IMR-90 (cell line): ENCODE measurements around the gene CYP4F22. TPM values are rescaled to one million over a fixed set of nuclear protein-coding genes. Genes with fewer than 3 reads are reported as not detected.
"Not testable (repeated sequence)": the region's sequence is repeated elsewhere in the genome, so short reads cannot be mapped to it uniquely, and the experiment has no call there.

Experiments
- ATAC-seq: fragments of 200-7000 bp; cut with Tn5 transposase; 2 replicates; pipeline ENCODE4 v1.9.1; 2020; ENCODE audit warnings: low read depth, mild to moderate bottlenecking, moderate library complexity
- BruUV-seq: library from RNA; stranded (reverse); fragments of 400-500 nt; replicated peaks from 2 replicates; lab custom pipeline; 2021; lab: Mats Ljungman, UMichigan
- CTCF ChIA-PET: fragments of 300-600 bp; formaldehyde crosslinking; extraction: SDS; loops from one replicate; lab custom pipeline; 2021; ENCODE audit warnings: antibody characterized with exemption; lab: Yijun Ruan, JAX
- POLR2A ChIA-PET: fragments of 300-600 bp; sonication (Branson Sonifier 250); formaldehyde crosslinking; loops from one replicate; lab custom pipeline; 2022; ENCODE audit warnings: antibody characterized with exemption; ENCODE audit not compliant: unreplicated experiment; lab: Charles Lee
- DNase-seq: peaks from one replicate; pipeline ENCODE4 v3.0.0; 2013
- H2AFZ ChIP-seq: replicated peaks from 2 replicates; pipeline ENCODE3; 2013; ENCODE audit warnings: low read length, mild to moderate bottlenecking; ENCODE audit not compliant: poor library complexity
- H2AK5ac ChIP-seq: 2 replicates; pipeline ENCODE4 v1.6.1; 2013; ENCODE audit warnings: low read depth, low read length, inconsistent platforms
- H2AK9ac ChIP-seq: replicated peaks from 2 replicates; pipeline ENCODE3; 2013; ENCODE audit warnings: mild to moderate bottlenecking, low read depth, low read length, moderate library complexity; ENCODE audit not compliant: poor library complexity
- H2BK120ac ChIP-seq: 2 replicates; pipeline ENCODE4 v1.6.1; 2013; ENCODE audit warnings: low read depth, low read length, inconsistent platforms
- H2BK15ac ChIP-seq: 3 replicates; pipeline ENCODE4 v1.6.1; 2013; ENCODE audit warnings: low read depth, low read length, inconsistent platforms
- H2BK20ac ChIP-seq: 2 replicates; pipeline ENCODE4 v1.6.1; 2013; ENCODE audit warnings: low read depth, mild to moderate bottlenecking, inconsistent platforms, low read length, moderate library complexity
- H2BK5ac ChIP-seq: 2 replicates; pipeline ENCODE4 v1.6.1; 2013; ENCODE audit warnings: mild to moderate bottlenecking, low read depth, low read length, inconsistent platforms; ENCODE audit not compliant: poor library complexity, severe bottlenecking
- H3K14ac ChIP-seq: replicated peaks from 2 replicates; pipeline ENCODE4 v1.6.1; 2013; ENCODE audit warnings: low read depth, low read length, inconsistent platforms
- H3K18ac ChIP-seq: 2 replicates; pipeline ENCODE4 v1.6.1; 2013; ENCODE audit warnings: low read depth, low read length, control low read depth
- H3K23ac ChIP-seq: 2 replicates; pipeline ENCODE4 v1.6.1; 2013; ENCODE audit warnings: low read depth, low read length, inconsistent platforms
- H3K27ac ChIP-seq: 2 replicates; pipeline ENCODE4 v1.5.1; 2013; ENCODE audit warnings: mild to moderate bottlenecking, control low read depth, low read length; ENCODE audit not compliant: insufficient read depth
- H3K27me3 ChIP-seq: 2 replicates; pipeline ENCODE4 v1.6.1; 2013; ENCODE audit warnings: low read length; ENCODE audit not compliant: control insufficient read depth, insufficient read depth
- H3K36me3 ChIP-seq: 2 replicates; pipeline ENCODE4 v1.6.1; 2013; ENCODE audit warnings: low read length, mixed read lengths; ENCODE audit not compliant: control insufficient read depth, insufficient read depth
- H3K4ac ChIP-seq: 2 replicates; pipeline ENCODE4 v1.6.1; 2013; ENCODE audit warnings: low read depth, low read length, inconsistent platforms
- H3K4me1 ChIP-seq: 2 replicates; pipeline ENCODE4 v1.6.1; 2013; ENCODE audit warnings: low read length, mixed read lengths; ENCODE audit not compliant: control insufficient read depth, insufficient read depth
- H3K4me2 ChIP-seq: 2 replicates; pipeline ENCODE4 v1.6.1; 2013; ENCODE audit warnings: low read depth, mild to moderate bottlenecking, control low read depth, low read length, moderate library complexity
- H3K4me3 ChIP-seq: 2 replicates; pipeline ENCODE4 v1.5.1; 2013; ENCODE audit warnings: low read depth, mild to moderate bottlenecking, control low read depth, low read length, moderate library complexity; ENCODE audit not compliant: insufficient read depth
- H3K56ac ChIP-seq: 2 replicates; pipeline ENCODE4 v1.6.1; 2013; ENCODE audit warnings: low read length, inconsistent platforms; ENCODE audit not compliant: insufficient read depth; ENCODE audit errors: extremely low read depth
- H3K79me1 ChIP-seq, 2 experiments: 2 replicates each; pipeline ENCODE4 v1.6.1; 2013; ENCODE audit warnings: low read length in 2 of 2, inconsistent platforms in 1 of 2, low read depth in 1 of 2
- H3K9ac ChIP-seq: 2 replicates; pipeline ENCODE4 v1.6.1; 2013; ENCODE audit warnings: low read depth, low read length, control low read depth
- H3K9me1 ChIP-seq: 2 replicates; pipeline ENCODE4 v1.6.1; 2013; ENCODE audit warnings: low read length, inconsistent platforms; ENCODE audit not compliant: insufficient read depth
- H3K9me3 ChIP-seq: 2 replicates; pipeline ENCODE4 v1.6.1; 2013; ENCODE audit warnings: low read length; ENCODE audit not compliant: control insufficient read depth, insufficient read depth
- H4K20me1 ChIP-seq: 2 replicates; pipeline ENCODE4 v1.6.1; 2013; ENCODE audit warnings: low read length, inconsistent platforms; ENCODE audit not compliant: insufficient read depth
- H4K5ac ChIP-seq: 2 replicates; pipeline ENCODE4 v1.6.1; 2013; ENCODE audit warnings: mild to moderate bottlenecking, low read depth, low read length, control low read depth
- H4K8ac ChIP-seq, 2 experiments: 2 replicates each; pipeline ENCODE4 v1.6.1; 2013; ENCODE audit warnings: low read depth in 2 of 2, low read length in 2 of 2, control low read depth in 1 of 2, inconsistent platforms in 1 of 2
- H4K91ac ChIP-seq: 2 replicates; pipeline ENCODE4 v1.6.1; 2013; ENCODE audit warnings: low read depth, low read length, inconsistent platforms; ENCODE audit not compliant: insufficient read depth
- CEBPB ChIP-seq: IDR thresholded peaks from 2 replicates; pipeline ENCODE4 v1.6.1; 2012; ENCODE audit warnings: low read depth, low read length, improper control_type of control experiment
- WGBS, 2 experiments: methylation state at CpG; one replicate each; pipeline versions ENCODE4 v1.1.5 to v1.1.7; 2013; ENCODE audit warnings: missing lambda C conversion rate in 2 of 2; ENCODE audit not compliant: insufficient read length in 1 of 2; ENCODE audit errors: extremely low coverage in 2 of 2; 5-methylcytosine and 5-hydroxymethylcytosine counted together
- dilution Hi-C: fragments of 300-500 bp; cut with HindIII; formaldehyde crosslinking; loops from one replicate; pipeline ENCODE4 v1.14.3; 2018; ENCODE audit warnings: low sequenced_read_pairs; ENCODE audit not compliant: unreplicated experiment
- in situ Hi-C: fragments of 300-500 bp; cut with MboI; formaldehyde crosslinking; loops from 3 replicates; pipeline ENCODE4 v1.14.3; 2019; ENCODE audit warnings: low sequenced_read_pairs, inconsistent platforms, mixed read lengths
- intact Hi-C: fragments of 100-400 bp; cut with micrococcal nuclease; formaldehyde crosslinking; loops from 2 replicates; pipeline ENCODE4 v1.10.0; 2022
- polyA plus RNA-seq, 3 experiments: library from polyadenylated mRNA; depleted of rRNA; stranded (reverse); fragments of >200 nt; gene quantifications; 2 replicates each; pipeline ENCODE4 v1.2.3, GENCODE V29; 2012; ENCODE audit warnings: low replicate concordance in 1 of 3
- total RNA-seq: library from RNA; depleted of rRNA; stranded (reverse); fragments of >200 nt; gene quantifications from 2 replicates; pipeline ENCODE4 v1.2.3, GENCODE V29; 2012
- TF ChIP-seq, protein P1 (sequence below): fragments of 150-350 bp; IDR thresholded peaks from 2 replicates; pipeline ENCODE4 v1.6.1; 2016; ENCODE audit warnings: low read depth, mild to moderate bottlenecking, low read length, moderate library complexity, borderline replicate concordance

Gene CYP4F22
- total and polyA plus RNA-seq, 2 of the 4 experiments (the other 2 are of a cell fraction): not detected

DNA sequence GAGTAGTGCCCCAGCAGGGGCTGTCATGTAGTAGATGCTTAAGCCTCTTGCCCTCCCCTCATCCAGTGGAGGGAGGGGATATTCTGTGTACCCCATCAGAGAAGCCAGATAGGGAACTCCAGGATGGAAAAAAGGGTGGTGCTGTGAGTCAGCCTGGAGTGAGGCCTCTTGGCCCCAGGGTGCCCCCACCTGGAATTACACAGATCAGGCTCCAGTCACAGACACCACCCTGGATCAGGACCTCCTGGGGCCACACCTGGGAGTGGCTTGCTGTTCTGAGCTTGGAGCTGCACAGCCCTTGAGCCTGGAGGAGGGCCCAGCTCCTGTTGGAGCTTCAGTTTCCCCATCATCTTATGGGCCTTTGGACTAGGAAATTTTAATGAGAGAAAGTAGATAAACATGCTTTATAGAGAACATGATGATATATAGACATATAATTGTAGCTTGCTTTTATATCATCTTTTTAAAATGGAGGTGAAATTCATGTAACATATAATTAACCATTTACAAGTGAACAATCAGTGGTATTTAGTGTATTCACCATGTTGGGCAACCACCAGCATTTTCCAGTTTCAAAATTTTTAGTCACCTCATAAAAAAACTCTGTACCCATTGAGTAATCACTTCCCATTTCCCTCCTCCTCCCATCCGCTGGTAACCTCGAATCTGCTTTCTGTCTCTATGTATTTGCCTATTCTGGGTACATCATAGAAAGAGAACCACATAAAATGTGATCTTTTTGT is 24.6 kb downstream of the CYP4F22 start:
- Histone ChIP-seq H3K18ac (no peak overlapping the region), H4K5ac (no peak overlapping the region), H2AFZ (no peak overlapping the region), H3K9me3 (0 out of 2 replicates have a peak, but pooled peaks cover 2% of the 10 kb centered on the region), H4K91ac (no peak overlapping the region), H2AK9ac (no peak overlapping the region), H2BK5ac (no peak overlapping the region), H3K4me2 (no peak overlapping the region), H3K4me3 (no peak overlapping the region), H3K27me3 (no peaks in the 10 kb centered on the region), H3K27ac (no peak overlapping the region), H3K56ac (no peak overlapping the region), H3K36me3 (no peaks in the 10 kb centered on the region), H2BK15ac (no peak overlapping the region), H3K9ac (no peak overlapping the region), H3K23ac (no peak overlapping the region), H3K4me1 (no peaks in the 10 kb centered on the region), H3K14ac (no peak overlapping the region), H4K8ac (no peak overlapping the region), H2BK120ac (no peak overlapping the region), H3K9me1 (no peaks in the 10 kb centered on the region), H3K4ac (no peak overlapping the region), H4K20me1 (no peaks in the 10 kb centered on the region), H2BK20ac (no peak overlapping the region), H2AK5ac (no peak overlapping the region), H3K79me1 (no peaks in the 10 kb centered on the region)
- TF ChIP-seq, protein P1, sequence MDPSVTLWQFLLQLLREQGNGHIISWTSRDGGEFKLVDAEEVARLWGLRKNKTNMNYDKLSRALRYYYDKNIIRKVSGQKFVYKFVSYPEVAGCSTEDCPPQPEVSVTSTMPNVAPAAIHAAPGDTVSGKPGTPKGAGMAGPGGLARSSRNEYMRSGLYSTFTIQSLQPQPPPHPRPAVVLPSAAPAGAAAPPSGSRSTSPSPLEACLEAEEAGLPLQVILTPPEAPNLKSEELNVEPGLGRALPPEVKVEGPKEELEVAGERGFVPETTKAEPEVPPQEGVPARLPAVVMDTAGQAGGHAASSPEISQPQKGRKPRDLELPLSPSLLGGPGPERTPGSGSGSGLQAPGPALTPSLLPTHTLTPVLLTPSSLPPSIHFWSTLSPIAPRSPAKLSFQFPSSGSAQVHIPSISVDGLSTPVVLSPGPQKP: no peak
- no peak for TF ChIP-seq CEBPB
- POLR2A ChIA-PET: no interaction called here
- no TSS peak for BruUV-seq
- dilution Hi-C loops (no loop called here), intact Hi-C loops (no loop called here), in situ Hi-C loops (no loop called here)
- no peak for DNase-seq
- ATAC-seq: no peak
- CTCF ChIA-PET: no interaction called here
- no CpG with 5 or more reads among the region's 2 CpGs for whole genome bisulfite sequencing, 2 experiments

DNA sequence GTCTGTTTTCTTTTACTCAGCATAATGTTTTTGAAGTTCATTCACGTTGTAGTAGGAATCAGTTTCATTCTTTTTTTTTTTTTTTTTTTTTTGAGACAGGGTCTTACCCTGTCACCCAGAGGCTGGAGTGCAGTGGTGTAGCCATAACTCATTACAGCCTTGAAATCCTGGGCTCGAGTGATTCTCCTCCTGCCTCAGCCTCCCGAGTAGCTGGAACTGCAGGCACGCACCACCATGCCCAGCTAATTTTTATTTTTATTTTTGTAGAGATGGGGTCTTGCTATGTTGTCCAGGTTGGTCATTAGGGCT is 25.2 kb downstream of the CYP4F22 start:
- CTCF ChIA-PET: not testable (repeated sequence)

More for the DNA sequence above, 25.2 kb downstream of the CYP4F22 start:
- H2BK15ac ChIP-seq, H3K4ac ChIP-seq, dilution Hi-C loops, H3K4me2 ChIP-seq, H4K20me1 ChIP-seq, H3K56ac ChIP-seq, H3K18ac ChIP-seq, H3K9me1 ChIP-seq, H2BK5ac ChIP-seq, H2AK5ac ChIP-seq, H3K27ac ChIP-seq, H3K36me3 ChIP-seq, H3K14ac ChIP-seq, H4K5ac ChIP-seq, H2BK120ac ChIP-seq, H3K79me1 ChIP-seq, H3K4me3 ChIP-seq, H2AFZ ChIP-seq, ATAC-seq, H4K91ac ChIP-seq, H4K8ac ChIP-seq, H3K27me3 ChIP-seq, DNase-seq, H2AK9ac ChIP-seq, H3K4me1 ChIP-seq, H3K23ac ChIP-seq, H3K9ac ChIP-seq, POLR2A ChIA-PET, H2BK20ac ChIP-seq, intact Hi-C loops, H3K9me3 ChIP-seq, BruUV-seq, in situ Hi-C loops: not testable (repeated sequence)
- no CpG with 5 or more reads among the region's 4 CpGs for WGBS, 2 experiments
